ENCODE measurements around the gene RAX2. TPM values are rescaled to one million over a fixed set of nuclear protein-coding genes. Genes with fewer than 3 reads are reported as not detected.
"Not testable (repeated sequence)": the region's sequence is repeated elsewhere in the genome, so short reads cannot be mapped to it uniquely, and the experiment has no call there.

Gene RAX2
- total RNA-seq, 1 donor from 2014 or later: not detected

DNA sequence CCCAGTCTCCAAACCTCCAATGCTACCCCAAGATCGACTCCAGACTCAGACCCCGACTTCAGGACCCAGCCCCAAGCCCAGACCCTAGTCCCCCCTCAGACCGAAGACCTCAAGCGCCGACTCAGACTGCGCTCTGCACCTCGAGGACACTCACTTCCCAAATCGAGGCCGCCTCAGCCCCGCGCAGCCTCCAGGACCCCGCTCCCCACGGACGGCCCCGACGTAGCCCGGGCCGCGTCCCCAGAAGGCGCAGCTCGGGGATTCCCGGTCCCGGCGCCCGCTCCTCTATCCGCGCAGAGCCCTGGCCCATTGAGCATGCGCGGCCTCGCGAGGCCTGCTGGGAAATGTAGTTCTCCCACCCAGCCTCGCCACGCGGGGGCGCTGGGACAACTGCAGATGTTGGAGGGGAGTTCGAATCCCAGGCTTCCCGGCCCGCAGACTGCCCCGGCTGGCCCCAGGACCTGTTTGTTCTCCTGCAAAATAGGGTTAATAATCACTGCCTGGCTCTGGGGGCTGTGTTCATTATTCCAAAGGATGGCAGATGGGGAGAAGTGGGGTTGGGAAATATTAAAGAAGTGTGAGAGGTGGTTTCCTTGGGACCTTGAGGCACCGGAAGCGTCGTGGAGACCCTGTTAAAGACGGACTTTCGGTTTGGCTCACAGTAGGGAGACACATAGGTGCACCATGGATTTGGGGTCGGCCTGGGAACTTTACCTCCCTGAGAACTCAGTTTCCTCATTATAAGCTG is 10.5 kb downstream of the RAX2 start, which contains the start of gene APBA3:
Gene APBA3 (minus strand): TSS at position 311 of the 748 bp plus-strand sequence. CDS start 1,428 bp downstream, outside the sequence.
- intact Hi-C loops (cut with micrococcal nuclease): loop anchor here (2.0 to 5.0 kb wide), 5 partner anchors 51 to 485 kb away; partner anchors contain the start of genes EEF2, PIP5K1C and YJU2

DNA sequence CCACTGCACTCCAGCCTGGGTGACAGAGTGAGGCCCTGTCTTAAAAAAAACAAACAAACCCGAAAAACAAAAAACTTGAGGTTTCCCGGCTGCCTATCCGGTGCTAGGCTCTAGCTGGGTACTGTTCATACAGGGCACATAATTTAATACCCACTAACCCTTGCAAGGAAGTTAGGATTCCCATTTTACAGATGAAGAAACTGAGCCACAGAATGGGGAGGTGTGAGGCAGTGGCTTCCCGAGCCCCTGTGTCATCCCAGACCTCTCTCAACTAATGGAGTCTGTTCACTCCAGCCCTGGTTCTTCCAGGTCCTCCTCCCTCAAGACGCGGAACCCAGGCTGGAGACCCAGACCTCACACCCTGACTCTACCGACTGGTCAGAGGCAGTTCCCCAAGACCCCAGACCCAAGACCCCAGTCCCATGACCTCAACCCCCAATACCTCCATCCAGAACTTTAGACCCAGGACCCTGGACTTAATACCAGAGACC is 11.1 kb downstream of the RAX2 start:
- intact Hi-C loops (cut with micrococcal nuclease): loop anchor here (5.0 kb wide), 1 partner anchor 226 kb away; the partner anchor contains the start of gene EEF2

DNA sequence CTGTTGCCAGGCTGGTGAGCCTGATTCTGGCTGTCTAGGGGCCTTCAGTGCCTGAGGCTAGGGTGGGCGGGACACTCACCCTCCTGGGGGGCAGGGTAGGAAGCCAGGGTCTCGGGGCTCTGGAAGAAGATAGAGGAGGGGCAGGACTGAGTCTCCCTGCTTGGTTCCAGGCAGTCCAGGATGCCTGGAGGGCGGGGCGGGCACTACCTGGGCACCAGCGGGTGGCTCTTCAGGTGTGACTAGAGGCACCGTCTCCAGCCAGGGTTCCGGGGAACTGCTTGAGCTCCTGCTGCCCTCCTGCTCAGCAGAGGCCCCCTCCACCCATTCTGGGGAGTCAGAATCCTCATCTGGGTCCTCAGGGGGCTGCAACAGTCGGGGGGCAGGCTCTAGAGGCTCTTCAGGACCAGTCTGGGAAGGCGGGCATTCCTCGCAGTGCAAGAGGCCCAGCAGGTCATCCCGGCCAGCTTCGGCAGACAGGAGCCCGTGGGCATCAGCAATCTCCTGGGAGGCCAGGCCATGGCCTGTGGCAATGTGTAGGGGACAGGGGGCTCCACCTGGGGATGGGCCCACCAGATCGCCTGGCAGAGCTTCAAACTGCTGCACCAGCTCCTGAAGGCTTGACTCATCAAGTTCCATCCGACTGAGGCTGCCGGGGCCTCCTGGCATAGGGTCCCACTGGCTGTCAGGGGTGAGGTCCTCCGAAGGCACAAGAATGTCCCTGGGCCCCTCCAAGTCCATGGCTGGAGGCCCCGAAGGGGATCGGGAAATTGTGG is 12.4 kb downstream of the RAX2 start:
- intact Hi-C loops (cut with micrococcal nuclease): loop anchor here (5.0 kb wide), 1 partner anchor 228 kb away; the partner anchor contains the start of gene EEF2

DNA sequence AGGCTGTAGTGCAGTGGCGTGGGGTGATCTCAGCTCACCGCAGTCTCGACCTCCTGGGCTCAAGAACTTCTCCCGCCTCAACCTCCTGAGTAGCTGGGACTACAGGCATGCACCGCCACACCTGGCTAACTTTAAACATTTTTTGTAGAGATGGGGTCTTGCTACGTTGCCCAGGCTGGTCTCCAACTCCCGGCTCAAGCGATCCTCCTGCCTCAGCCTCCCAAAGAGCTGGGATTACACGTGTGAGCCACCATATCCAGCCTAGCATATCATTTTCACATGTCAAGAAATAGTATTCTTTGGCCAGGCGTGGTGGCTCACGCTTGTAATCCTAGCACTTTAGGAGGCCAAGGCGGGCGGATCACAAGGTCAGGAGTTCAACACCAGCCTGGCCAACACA is 13.7 kb downstream of the RAX2 start:
- intact Hi-C loops (cut with micrococcal nuclease): not testable (repeated sequence)

DNA sequence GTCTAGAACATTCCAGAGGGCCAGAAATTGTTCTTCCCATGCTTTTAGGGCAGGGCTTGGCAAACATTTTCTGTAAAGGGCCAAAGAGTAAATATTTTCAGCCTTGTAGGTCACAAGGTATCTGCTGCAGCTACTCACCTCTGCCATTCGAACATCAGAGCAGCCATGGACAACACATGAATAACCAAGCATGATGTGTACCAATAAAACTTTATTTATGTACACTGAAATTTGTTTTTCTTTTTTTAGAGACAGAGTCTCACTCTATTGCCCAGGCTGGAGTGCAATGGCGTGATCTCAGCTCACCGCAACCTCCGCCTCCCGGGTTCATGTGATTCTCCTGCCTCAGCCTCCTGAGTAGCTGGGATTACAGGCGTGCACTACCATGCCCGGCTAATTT is 14.3 kb downstream of the RAX2 start:
- intact Hi-C loops (cut with micrococcal nuclease): not testable (repeated sequence)

DNA sequence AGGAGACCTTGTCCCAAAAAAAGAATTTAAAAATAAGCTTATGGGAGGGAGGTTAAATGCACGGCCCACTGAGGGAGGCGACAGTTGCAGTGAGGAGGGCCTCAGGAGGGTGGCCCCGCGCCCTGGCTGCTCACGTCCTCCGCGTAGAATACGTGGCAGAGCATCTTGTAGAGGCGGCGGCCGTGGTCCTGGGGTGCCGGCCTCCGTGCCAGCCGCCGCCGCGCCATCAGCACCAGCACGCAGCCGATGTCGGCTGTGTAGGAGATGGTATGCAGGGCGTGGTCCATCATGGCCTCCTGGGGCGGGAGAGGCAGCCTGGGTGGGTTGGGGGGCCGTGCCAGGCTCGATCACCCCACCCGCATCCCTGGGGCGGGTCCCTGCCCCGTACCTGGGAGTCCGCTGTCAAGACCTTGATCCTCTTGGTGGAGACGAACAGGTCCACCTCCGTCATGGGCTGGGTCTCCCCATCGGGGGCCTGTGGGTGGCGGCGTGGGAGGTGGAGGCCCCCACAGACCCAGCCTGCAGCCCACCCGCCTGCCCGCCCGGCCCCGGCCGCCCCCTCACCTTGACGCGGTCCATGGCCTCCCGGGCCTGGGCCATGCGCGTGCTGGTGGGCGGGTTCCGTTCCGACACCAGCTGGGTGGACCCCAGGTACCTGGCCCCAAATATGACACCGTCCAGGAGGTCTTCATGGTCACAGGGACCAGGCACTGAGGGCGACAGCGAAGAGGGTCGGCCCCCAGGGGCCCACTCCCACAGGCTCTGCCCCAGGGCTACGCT is 18.2 kb downstream of the RAX2 start:
- intact Hi-C loops (cut with micrococcal nuclease): no loop called here

DNA sequence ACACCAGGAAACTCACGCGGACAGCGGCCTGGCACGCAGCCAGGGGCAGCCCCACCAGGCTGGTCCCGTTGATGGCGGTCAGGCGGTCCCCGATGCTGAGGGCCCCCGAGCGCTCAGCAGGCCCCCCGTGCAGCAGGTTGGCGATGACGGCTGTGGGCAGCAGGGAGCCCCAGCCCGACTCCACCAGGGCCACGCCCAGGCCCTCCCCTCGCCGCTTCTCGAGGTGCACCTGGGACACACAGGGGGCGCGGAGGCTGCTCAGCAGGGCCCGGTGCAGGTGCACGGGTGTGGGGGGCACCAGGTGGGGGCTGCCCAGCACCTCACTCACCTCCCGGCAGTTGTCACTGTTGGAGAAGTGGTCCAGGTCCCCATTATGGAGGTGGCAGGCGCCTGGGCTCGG is 19.5 kb downstream of the RAX2 start:
- intact Hi-C loops (cut with micrococcal nuclease): no loop called here

DNA sequence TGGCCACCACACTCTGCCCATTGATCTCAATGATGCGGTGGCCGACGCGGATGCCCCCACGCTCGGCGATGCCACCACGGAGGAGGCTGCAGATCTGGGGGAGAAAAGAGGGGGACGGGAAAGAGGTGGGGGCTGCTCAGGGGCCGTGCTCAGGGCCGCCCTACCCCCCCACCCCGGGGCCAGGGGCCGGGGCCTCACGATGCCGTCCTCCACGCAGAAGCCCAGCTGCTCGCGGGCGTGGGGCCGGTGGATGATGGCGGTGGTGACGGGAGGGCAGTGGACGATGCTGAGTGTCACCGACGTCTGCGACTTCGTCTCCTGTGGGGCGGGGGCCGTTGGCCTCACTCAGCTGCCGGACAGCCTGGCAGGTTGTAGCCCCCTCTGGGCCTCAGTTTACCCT is 20.8 kb downstream of the RAX2 start:
- intact Hi-C loops (cut with micrococcal nuclease): no loop called here

DNA sequence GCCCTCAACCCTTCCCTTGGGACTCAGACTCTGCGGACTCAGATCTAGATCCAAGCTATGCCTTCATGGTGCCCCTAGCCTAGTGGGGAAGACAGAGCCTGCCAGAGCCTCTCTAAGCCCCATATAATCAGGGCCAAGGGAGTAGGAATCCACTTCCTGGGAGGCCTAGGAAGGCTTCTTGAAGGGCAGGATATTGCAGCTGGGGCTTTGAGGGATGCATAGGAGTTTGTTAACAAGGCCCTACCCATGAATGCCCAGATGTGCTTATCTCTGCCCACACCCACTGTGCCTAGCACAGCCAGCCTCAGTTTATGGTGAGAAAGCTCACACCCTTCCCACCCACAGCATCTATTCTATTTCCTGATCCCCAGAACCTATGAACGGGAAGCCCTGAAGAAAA is 21.8 kb downstream of the RAX2 start:
- intact Hi-C loops (cut with micrococcal nuclease): no loop called here

DNA sequence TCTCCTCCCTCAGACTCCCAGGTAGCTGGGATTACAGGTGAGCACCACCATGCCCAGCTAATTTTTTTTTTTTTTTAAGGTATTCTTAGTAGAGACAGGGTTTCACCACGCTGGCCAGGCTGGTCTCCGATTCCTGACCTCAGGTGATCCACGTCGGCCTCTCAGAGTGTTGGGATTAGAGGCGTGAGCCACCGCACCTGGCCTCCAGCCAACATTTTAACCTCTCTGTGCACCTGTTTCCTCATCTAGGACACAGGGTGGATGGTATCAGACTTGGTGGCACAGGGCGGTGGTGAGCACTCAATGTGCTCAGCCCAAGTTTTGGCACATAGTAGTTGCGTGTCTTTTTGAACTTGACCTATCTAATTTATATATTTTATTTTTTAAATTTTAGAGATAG is 23.1 kb downstream of the RAX2 start:
- intact Hi-C loops (cut with micrococcal nuclease): no loop called here

DNA sequence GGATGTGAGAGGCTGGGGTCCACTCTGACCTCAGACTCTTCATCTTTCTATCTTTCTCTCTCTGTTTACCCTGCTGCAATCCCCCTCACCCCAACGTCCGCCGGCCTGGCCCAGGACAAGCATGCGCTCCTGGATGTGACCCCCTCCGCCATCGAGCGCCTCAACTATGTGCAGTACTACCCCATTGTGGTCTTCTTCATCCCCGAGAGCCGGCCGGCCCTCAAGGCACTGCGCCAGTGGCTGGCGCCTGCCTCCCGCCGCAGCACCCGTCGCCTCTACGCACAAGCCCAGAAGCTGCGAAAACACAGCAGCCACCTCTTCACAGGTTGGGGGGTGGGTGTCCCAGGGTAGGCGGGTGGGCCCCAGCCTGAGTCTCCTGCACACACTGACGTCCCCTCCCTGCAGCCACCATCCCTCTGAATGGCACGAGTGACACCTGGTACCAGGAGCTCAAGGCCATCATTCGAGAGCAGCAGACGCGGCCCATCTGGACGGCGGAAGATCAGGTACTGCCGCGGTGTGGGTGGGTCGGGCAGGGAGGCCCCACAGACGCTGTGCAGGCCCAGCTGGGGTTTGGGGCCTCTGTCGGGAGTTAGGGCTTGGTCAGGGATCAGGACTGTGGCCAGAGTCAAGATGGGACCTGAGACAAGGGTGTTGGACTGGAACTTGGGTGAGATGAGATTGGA is 25.5 kb downstream of the RAX2 start:
- intact Hi-C loops (cut with micrococcal nuclease): no loop called here

DNA sequence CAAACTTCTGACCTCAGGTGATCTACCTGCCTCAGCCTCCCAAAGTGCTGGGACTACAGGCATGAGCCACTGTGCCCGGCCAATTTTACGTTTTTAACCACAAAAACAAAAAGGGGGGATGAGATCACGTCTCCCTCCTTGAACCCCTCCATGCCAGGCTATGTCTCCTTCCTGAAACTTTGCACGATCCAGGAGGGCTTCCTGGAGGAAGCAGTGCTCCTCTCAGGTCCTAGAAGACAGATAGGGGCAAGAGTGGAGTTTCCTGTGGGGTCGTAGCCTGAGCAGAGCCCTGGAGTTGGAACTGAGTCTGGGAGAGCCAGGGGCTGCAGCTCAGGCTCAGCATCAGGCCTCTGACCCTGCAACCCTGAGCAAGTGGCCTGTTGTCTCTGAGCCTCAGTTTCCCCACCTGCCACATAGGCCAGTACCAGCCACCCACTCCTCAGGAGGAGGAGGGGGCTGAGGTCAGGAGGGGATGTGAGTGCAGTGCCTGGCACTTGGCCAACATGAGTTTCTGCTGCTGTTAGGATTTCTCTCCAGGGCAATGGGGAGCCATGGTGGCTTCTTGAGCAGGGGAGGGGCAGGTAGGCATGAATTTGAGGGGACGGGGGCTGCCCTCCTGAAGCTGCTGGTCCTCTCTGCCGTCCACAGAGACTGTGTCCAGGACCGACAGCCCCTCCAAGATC is 26.5 kb downstream of the RAX2 start:
- intact Hi-C loops (cut with micrococcal nuclease): no loop called here

DNA sequence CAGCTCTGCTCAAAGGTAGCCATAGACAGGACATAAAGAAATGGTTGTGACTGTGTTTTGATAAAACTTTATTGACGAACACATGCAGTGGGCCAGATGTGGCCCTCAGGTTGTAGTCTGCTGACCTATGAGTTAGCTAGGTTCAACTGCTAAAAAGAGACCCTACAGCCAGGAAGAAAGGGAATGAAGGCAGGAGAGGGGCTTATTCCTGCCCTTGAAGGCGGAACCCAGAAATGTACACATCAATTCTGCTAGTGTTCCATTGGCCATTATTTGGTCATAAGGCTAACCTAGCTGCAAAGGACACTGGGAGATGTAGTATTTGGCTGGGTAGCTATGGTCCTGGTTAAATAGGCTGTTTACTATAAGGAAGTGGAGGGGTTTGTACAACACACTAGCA is 28.5 kb downstream of the RAX2 start:
- intact Hi-C loops (cut with micrococcal nuclease): no loop called here

DNA sequence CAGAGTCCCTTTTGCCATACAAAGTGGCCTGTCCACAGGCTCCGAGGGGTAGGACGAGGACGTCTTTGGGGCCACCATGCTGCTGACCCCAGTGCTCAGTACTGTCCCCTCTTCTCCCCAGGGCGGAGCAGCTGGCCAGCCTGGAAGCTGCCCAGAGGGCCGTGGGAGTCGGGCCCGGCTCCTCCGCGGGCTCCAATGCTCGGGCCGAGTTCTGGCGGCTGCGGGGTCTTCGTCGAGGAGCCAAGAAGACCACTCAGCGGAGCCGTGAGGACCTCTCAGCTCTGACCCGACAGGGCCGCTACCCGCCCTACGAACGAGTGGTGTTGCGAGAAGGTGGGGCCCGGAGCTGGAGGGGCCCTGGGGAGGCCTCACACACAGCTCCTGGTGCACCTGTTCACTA is 31.6 kb downstream of the RAX2 start:
- intact Hi-C loops (cut with micrococcal nuclease): no loop called here

DNA sequence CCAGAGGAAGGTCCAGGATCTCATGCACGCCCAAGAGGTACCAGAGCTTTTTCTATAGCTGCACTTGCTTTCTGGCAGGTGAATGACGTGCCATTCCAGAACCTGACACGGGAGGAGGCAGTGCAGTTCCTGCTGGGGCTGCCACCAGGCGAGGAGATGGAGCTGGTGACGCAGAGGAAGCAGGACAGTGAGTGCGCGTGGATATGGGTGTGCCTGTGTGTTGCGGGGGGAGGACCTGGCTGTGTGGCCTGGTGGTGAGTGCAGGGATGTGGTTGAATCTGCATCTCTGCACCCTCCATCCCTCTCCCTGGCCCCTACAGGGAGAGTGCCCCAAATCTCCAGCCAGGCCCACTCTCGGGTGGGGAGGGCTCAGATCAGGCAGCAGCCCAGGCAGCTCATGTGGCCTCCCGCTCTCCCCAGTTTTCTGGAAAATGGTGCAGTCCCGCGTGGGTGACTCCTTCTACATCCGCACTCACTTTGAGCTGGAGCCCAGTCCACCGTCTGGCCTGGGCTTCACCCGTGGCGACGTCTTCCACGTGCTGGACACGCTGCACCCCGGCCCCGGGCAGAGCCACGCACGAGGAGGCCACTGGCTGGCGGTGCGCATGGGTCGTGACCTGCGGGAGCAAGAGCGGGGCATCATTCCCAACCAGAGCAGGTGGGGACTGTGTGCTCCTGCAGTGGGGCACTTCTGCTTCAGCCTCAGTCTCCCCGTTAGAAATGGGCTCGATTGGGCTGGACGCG is 33.4 kb downstream of the RAX2 start:
- intact Hi-C loops (cut with micrococcal nuclease): no loop called here

DNA sequence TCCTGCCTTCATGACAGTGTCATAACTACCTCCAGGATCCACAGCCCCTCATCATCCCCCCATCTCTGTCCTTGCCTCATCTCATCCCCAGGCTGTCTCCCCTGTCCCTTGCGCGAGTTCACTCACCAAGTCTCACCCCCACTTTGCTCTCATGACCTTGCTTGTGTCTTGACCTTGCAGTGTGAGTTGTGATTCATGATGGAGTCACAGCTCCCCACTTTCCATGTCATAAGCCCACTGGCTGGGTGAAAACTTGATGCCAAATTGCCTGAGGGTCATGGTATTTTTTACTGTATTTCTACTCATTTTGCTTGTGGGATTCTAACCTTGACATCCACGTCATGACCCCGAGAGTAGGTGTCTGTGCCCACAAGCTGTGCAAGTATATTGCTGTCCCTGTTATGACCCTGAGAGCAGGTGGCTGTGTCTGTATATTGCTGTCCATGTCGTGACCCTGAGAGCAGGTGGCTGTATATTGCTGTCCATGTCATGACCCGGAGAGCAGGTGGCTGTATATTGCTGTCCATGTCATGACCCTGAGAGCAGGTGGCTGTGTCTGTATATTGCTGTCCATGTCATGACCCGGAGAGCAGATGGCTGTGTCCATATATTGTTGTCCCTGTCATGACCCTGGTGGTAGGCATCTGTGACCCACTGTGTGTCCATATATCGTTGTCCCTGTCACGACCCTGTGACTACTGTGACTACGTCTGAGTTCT is 34.4 kb downstream of the RAX2 start:
- intact Hi-C loops (cut with micrococcal nuclease): no loop called here

DNA sequence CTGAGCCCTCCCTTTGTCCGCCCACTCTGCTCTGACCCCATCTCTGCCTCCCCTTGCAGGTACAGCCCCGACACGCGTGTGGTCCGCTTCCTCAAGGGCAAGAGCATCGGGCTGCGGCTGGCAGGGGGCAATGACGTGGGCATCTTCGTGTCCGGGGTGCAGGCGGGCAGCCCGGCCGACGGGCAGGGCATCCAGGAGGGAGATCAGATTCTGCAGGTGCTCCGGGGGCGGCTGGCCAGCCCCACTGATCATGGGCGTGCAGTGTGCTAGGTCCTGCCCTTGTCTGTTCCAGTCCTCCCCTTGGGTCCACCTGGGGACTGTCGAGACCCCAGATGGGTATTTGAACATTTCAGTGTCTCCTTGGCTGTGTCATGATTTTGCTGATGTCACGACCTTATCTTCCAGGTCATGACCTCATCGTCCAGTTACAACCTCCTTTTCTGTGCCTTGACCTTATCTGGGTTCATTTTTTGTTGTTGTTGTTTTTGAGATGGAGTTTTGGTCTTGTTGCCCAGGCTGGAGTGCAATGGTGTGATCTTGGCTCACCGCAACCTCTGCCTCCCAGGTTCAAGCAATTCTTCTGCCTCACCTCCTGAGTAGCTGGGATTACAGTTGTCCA is 35.8 kb downstream of the RAX2 start:
- intact Hi-C loops (cut with micrococcal nuclease): no loop called here

DNA sequence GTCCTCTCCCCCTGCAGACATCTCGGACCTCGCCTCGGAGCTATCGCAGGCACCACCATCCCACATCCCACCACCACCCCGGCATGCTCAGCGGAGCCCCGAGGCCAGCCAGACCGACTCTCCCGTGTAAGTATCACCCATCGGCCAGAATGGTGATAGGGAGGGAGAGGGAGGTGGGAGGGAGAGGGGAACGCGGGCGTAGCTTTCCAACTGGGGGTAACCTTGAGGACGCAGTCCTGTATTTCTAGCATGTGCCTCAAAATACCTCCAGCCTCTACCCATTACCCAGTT is 37.8 kb downstream of the RAX2 start:
- intact Hi-C loops (cut with micrococcal nuclease): no loop called here

Measured in T-helper 2 cell treated with Interferon-gamma antibody and Interleukin-4, amounts not matched to agents 100 ng/mL and 5 ng/mL, for 36 hours (primary cell).